Endothelial cell of umbilical vein (primary cell): Measurements from ENCODE around the gene GFPT1. TPM values are rescaled to one million over a fixed set of nuclear protein-coding genes. Genes with fewer than 3 reads are reported as not detected.

ENCODE experiments used
- BruUV-seq: library from RNA; stranded (reverse); fragments of 400-500 nt; replicated peaks from 2 replicates; lab custom pipeline; 2021; lab: Mats Ljungman, UMichigan
- CTCF ChIA-PET: fragments of 300-600, 350-600 bp; sonication (Branson Sonifier 250); formaldehyde crosslinking; loops from one replicate; lab custom pipeline; 2021; ENCODE audit warnings: antibody characterized with exemption, inconsistent platforms; lab: Charles Lee
- POLR2A ChIA-PET: fragments of 300-600, 350-600 bp; sonication (Branson Sonifier 250); formaldehyde crosslinking; loops from one replicate; lab custom pipeline; 2021; ENCODE audit warnings: antibody characterized with exemption, inconsistent platforms; lab: Charles Lee
- DNase-seq: peaks from one replicate; pipeline ENCODE4 v3.0.0-alpha.2; 2011; ENCODE audit warnings: low read depth, low spot score
- FAIRE-seq: peaks from 2 replicates; lab custom pipeline; 2011; peaks lifted over from hg19 to GRCh38; lab: Jason Lieb, UNC
- H2AFZ ChIP-seq: 2 replicates; pipeline ENCODE4 v1.6.0; 2012; ENCODE audit warnings: low read depth, low read length, control low read depth, inconsistent platforms
- H3K27ac ChIP-seq: 2 replicates; pipeline ENCODE4 v1.5.1; 2011; ENCODE audit warnings: low read depth, mild to moderate bottlenecking, control low read depth, low read length, moderate library complexity; ENCODE audit not compliant: insufficient read depth
- H3K27me3 ChIP-seq, 2 experiments: 2 replicates each; pipeline versions ENCODE4 v1.6.0 to v1.6.1; 2011; ENCODE audit warnings: low read length in 2 of 2, mixed read lengths in 1 of 2; ENCODE audit not compliant: control insufficient read depth in 2 of 2, insufficient read depth in 2 of 2
- H3K36me3 ChIP-seq, 2 experiments: 2 replicates in 1 of 2; 3 replicates in 1 of 2; pipeline ENCODE4 v1.5.1; 2011; ENCODE audit warnings: low read length in 2 of 2, mild to moderate bottlenecking in 1 of 2, moderate library complexity in 1 of 2; ENCODE audit not compliant: control insufficient read depth in 2 of 2, insufficient read depth in 2 of 2; ENCODE audit errors: extremely low read depth in 1 of 2
- H3K4me1 ChIP-seq: 3 replicates; pipeline ENCODE4 v1.5.1; 2011; ENCODE audit warnings: mild to moderate bottlenecking, low read length; ENCODE audit not compliant: control insufficient read depth, insufficient read depth; ENCODE audit errors: extremely low read depth
- H3K4me2 ChIP-seq: 2 replicates; pipeline ENCODE4 v1.6.1; 2011; ENCODE audit warnings: low read length, control low read depth, mixed read lengths; ENCODE audit not compliant: insufficient read depth
- H3K4me3 ChIP-seq, 3 experiments: fragments of 200-600 bp in 1 of 3; sonication (generic), shearing (Covaris generic) in 1 of 3; replicated peaks in 1 of 3; 2 replicates each; pipeline ENCODE4 v1.5.1; 2011 to 2016; ENCODE audit warnings: control low read depth in 3 of 3, low read length in 3 of 3, mild to moderate bottlenecking in 2 of 3, inconsistent platforms in 1 of 3, low read depth in 1 of 3, moderate library complexity in 1 of 3; ENCODE audit not compliant: insufficient read depth in 1 of 3
- H3K79me2 ChIP-seq: 2 replicates; pipeline ENCODE4 v1.6.0; 2012; ENCODE audit warnings: low read length, inconsistent platforms; ENCODE audit not compliant: control insufficient read depth, insufficient read depth
- H3K9ac ChIP-seq: replicated peaks from 2 replicates; pipeline ENCODE3; 2011; ENCODE audit warnings: low read length, control low read depth; ENCODE audit not compliant: insufficient read depth; ENCODE audit errors: extremely low read depth
- H3K9me1 ChIP-seq: replicated peaks from 3 replicates; pipeline ENCODE4 v1.6.0; 2011; ENCODE audit warnings: mild to moderate bottlenecking, low read length; ENCODE audit not compliant: control insufficient read depth, insufficient read depth; ENCODE audit errors: extremely low read depth
- H3K9me3 ChIP-seq: replicated peaks from 2 replicates; pipeline ENCODE4 v1.5.1; 2012; ENCODE audit warnings: low read length, inconsistent platforms; ENCODE audit not compliant: control insufficient read depth, insufficient read depth
- H4K20me1 ChIP-seq: replicated peaks from 2 replicates; pipeline ENCODE3; 2011; ENCODE audit warnings: mild to moderate bottlenecking, low read length; ENCODE audit not compliant: control insufficient read depth, insufficient read depth; ENCODE audit errors: extremely low read depth
- CTCF ChIP-seq, 2 donors: IDR thresholded peaks; 1 replicate in 1 of 2; 2 replicates in 1 of 2; pipeline ENCODE4 v1.5.1; 2011; ENCODE audit warnings: low read length in 2 of 2, mild to moderate bottlenecking in 2 of 2, moderate library complexity in 2 of 2, control low read depth in 1 of 2, inconsistent platforms in 1 of 2, low read depth in 1 of 2; ENCODE audit not compliant: insufficient read depth in 1 of 2; ENCODE audit errors: extremely low read depth in 1 of 2
- EZH2 ChIP-seq: IDR thresholded peaks from 2 replicates; pipeline ENCODE4 v1.6.1; 2012; ENCODE audit warnings: borderline replicate concordance, low read depth, mild to moderate bottlenecking, moderate library complexity, low read length, inconsistent platforms; ENCODE audit not compliant: severe bottlenecking
- FOS ChIP-seq: IDR thresholded peaks from 2 replicates; pipeline ENCODE4 v1.6.1; 2011; ENCODE audit warnings: mild to moderate bottlenecking, low read length, moderate library complexity, borderline replicate concordance; ENCODE audit not compliant: insufficient read depth
- GATA2 ChIP-seq: IDR thresholded peaks from 2 replicates; pipeline ENCODE4 v1.7.0; 2011; ENCODE audit warnings: low read depth, mild to moderate bottlenecking, moderate library complexity, mixed read lengths, low read length; ENCODE audit not compliant: insufficient read length, insufficient read depth
- JUN ChIP-seq: IDR thresholded peaks from 2 replicates; pipeline ENCODE4 v1.6.1; 2011; ENCODE audit warnings: borderline replicate concordance, low read depth; ENCODE audit not compliant: insufficient read length, insufficient read depth
- MAX ChIP-seq: IDR thresholded peaks from 2 replicates; pipeline ENCODE4 v1.6.1; 2011; ENCODE audit not compliant: insufficient read depth, insufficient read length
- MYC ChIP-seq: IDR thresholded peaks from one replicate; pipeline ENCODE4 v1.6.1; 2011; ENCODE audit warnings: mild to moderate bottlenecking, low read depth, low read length
- POLR2A ChIP-seq: IDR thresholded peaks from 2 replicates; pipeline ENCODE4 v1.6.1; 2012; ENCODE audit warnings: low read depth, mild to moderate bottlenecking, control low read depth, low read length
- POLR2AphosphoS5 ChIP-seq: IDR thresholded peaks from 2 replicates; pipeline ENCODE4 v1.6.1; 2012; ENCODE audit warnings: low read depth, mild to moderate bottlenecking, control low read depth, low read length, moderate library complexity; ENCODE audit not compliant: insufficient read depth
- dilution Hi-C: fragments of 300-500 bp; cut with MboI; formaldehyde crosslinking; loops from one replicate; pipeline ENCODE4 v1.15.0; 2019; ENCODE audit warnings: low sequenced_read_pairs; ENCODE audit not compliant: extremely low pct_ligation_motif_present
- intact Hi-C: fragments of 100-400 bp; cut with micrococcal nuclease; formaldehyde crosslinking; loops from one replicate; pipeline ENCODE4 v1.10.0; 2022
- polyA plus RNA-seq, 4 experiments: library from polyadenylated mRNA; depleted of rRNA in 3 of 4; stranded (reverse) in 3 of 4; unstranded in 1 of 4; fragments of >200 nt; gene quantifications; 2 replicates each; pipeline versions ENCODE4 v1.2.1 to v1.2.3, GENCODE V29; 2011 to 2012; ENCODE audit warnings: missing spikeins in 1 of 4
- total RNA-seq: library from RNA; stranded (reverse); gene quantifications from 2 replicates; pipeline ENCODE4 v1.2.3, GENCODE V29; 2021

Gene GFPT1
- total and polyA plus RNA-seq, 2 donors (not counting 3 experiments of a cell fraction or from before 2014, with no cell fraction given) = 8.8 to 38.7 TPM

GRCh38 chr2:69389271-69389670 is 2.2 kb upstream of the GFPT1 start:
- TF ChIP-seq POLR2AphosphoS5 (no peak), MYC (no peak), CTCF (IDR thresholded peaks at IDR 0.05; ENCODE audit: extremely low read depth in 1 of 2, insufficient read depth in 1 of 2, low read depth in 1 of 2, low read length in 2 of 2) (no peak), EZH2 (no peak), GATA2 (no peak), MAX (no peak), FOS (no peak), POLR2A (no peak), JUN (no peak)
- Histone ChIP-seq H3K4me3 (no peak overlapping the region), H3K9me1 (no peaks in the 10 kb centered on the region), H3K27ac (no peak overlapping the region), H3K4me2 (no peak overlapping the region), H3K79me2 (peaks cover 26% of the 10 kb centered on the region), H3K4me1 (peaks cover 15% of the 10 kb centered on the region), H3K27me3 (no peaks in the 10 kb centered on the region), H3K36me3 (no peaks in the 10 kb centered on the region), H3K9me3 (no peaks in the 10 kb centered on the region), H4K20me1 (no peaks in the 10 kb centered on the region), H3K9ac (no peak overlapping the region), H2AFZ (no peak overlapping the region)
- POLR2A ChIA-PET = interaction anchor here (0.7 kb wide), 1 partner anchor 224 kb away, joined by 3 read pairs; no protein-coding TSS in a partner anchor
- no peak for DNase-seq
- CTCF ChIA-PET = interaction anchor here (3.1 kb wide), 1 partner anchor 13 kb away, joined by 16 read pairs; no protein-coding TSS in a partner anchor
- no TSS peak for BruUV-seq
- intact Hi-C loops (no loop called here), dilution Hi-C loops (no loop called here)
- FAIRE-seq = no peak
